Neuronal stem cell (in vitro differentiated cells): ENCODE results near the gene GPS1.

Source experiments
- DNase-seq: peaks from one replicate; pipeline ENCODE4 v3.0.0-alpha.2; 2013; ENCODE audit warnings: low spot score
- H2AFZ ChIP-seq: one replicate; pipeline ENCODE4 v1.6.1; 2013; ENCODE audit warnings: mild to moderate bottlenecking, low read length, inconsistent platforms
- H2AK5ac ChIP-seq: 2 replicates; pipeline ENCODE4 v1.6.1; 2013; ENCODE audit warnings: low read depth, mild to moderate bottlenecking, inconsistent platforms, low read length, moderate library complexity, mixed read lengths
- H2BK120ac ChIP-seq: 2 replicates; pipeline ENCODE4 v1.6.1; 2013; ENCODE audit warnings: low read depth, mild to moderate bottlenecking, inconsistent platforms, low read length, moderate library complexity, mixed read lengths
- H2BK12ac ChIP-seq: one replicate; pipeline ENCODE4 v1.6.1; 2013; ENCODE audit warnings: low read length, inconsistent platforms
- H2BK15ac ChIP-seq: 2 replicates; pipeline ENCODE4 v1.6.1; 2013; ENCODE audit warnings: mild to moderate bottlenecking, low read length, inconsistent platforms, mixed read lengths
- H2BK5ac ChIP-seq: one replicate; pipeline ENCODE4 v1.6.1; 2013; ENCODE audit warnings: inconsistent platforms, mild to moderate bottlenecking, low read length, moderate library complexity
- H3K14ac ChIP-seq: one replicate; pipeline ENCODE4 v1.6.1; 2013; ENCODE audit warnings: low read length, inconsistent platforms
- H3K18ac ChIP-seq: 2 replicates; pipeline ENCODE4 v1.6.1; 2013; ENCODE audit warnings: low read length, inconsistent platforms
- H3K23ac ChIP-seq: 2 replicates; pipeline ENCODE4 v1.6.1; 2013; ENCODE audit warnings: low read depth, mild to moderate bottlenecking, mixed read lengths, low read length, inconsistent platforms; ENCODE audit not compliant: poor library complexity
- H3K27ac ChIP-seq: replicated peaks from 3 replicates; pipeline ENCODE4 v1.5.1; 2013; ENCODE audit warnings: low read length, inconsistent platforms
- H3K27me3 ChIP-seq, 3 experiments: 2 replicates each; pipeline ENCODE4 v1.6.1; 2013; ENCODE audit warnings: low read length in 3 of 3, mild to moderate bottlenecking in 2 of 3, inconsistent platforms in 1 of 3, low read depth in 1 of 3, mixed read lengths in 1 of 3, moderate library complexity in 1 of 3; ENCODE audit not compliant: control insufficient read depth in 3 of 3, insufficient read depth in 3 of 3
- H3K36me3 ChIP-seq, 2 donors: replicated peaks in 1 of 2; 2 replicates each; pipeline ENCODE4 v1.6.1; 2013; ENCODE audit warnings: low read length in 2 of 2; ENCODE audit not compliant: control insufficient read depth in 2 of 2, insufficient read depth in 2 of 2
- H3K4ac ChIP-seq: 2 replicates; pipeline ENCODE4 v1.6.1; 2013; ENCODE audit warnings: inconsistent platforms, mild to moderate bottlenecking, low read length, moderate library complexity
- H3K4me1 ChIP-seq, 2 donors: 1 replicate in 1 of 2; 2 replicates in 1 of 2; pipeline ENCODE4 v1.6.1; 2013; ENCODE audit warnings: low read length in 2 of 2, low read depth in 1 of 2; ENCODE audit not compliant: control insufficient read depth in 2 of 2, insufficient read depth in 1 of 2
- H3K4me2 ChIP-seq: one replicate; pipeline ENCODE4 v1.6.1; 2013; ENCODE audit warnings: mild to moderate bottlenecking, low read length, inconsistent platforms; ENCODE audit not compliant: insufficient read depth, poor library complexity, severe bottlenecking
- H3K4me3 ChIP-seq, 2 donors: 2 replicates each; pipeline ENCODE4 v1.5.1; 2013; ENCODE audit warnings: low read length in 2 of 2, mild to moderate bottlenecking in 2 of 2, inconsistent platforms in 1 of 2, moderate library complexity in 1 of 2
- H3K79me1 ChIP-seq: one replicate; pipeline ENCODE4 v1.6.1; 2013; ENCODE audit warnings: low read depth, mild to moderate bottlenecking, inconsistent platforms, low read length, moderate library complexity
- H3K9ac ChIP-seq: one replicate; pipeline ENCODE4 v1.6.1; 2013; ENCODE audit warnings: mild to moderate bottlenecking, low read depth, low read length, inconsistent platforms; ENCODE audit not compliant: poor library complexity
- H3K9me3 ChIP-seq, 2 donors: replicated peaks in 1 of 2; 2 replicates each; pipeline versions ENCODE3 to v1.6.1; 2013; ENCODE audit warnings: low read length in 2 of 2, mild to moderate bottlenecking in 2 of 2, inconsistent platforms in 1 of 2, low read depth in 1 of 2, mixed read lengths in 1 of 2, moderate library complexity in 1 of 2; ENCODE audit not compliant: control insufficient read depth in 2 of 2, insufficient read depth in 1 of 2
- H4K8ac ChIP-seq: one replicate; pipeline ENCODE4 v1.6.1; 2013; ENCODE audit warnings: low read depth, mild to moderate bottlenecking, inconsistent platforms, low read length, moderate library complexity
- H4K91ac ChIP-seq: one replicate; pipeline ENCODE4 v1.6.1; 2013; ENCODE audit warnings: low read length, low read depth, mild to moderate bottlenecking, inconsistent platforms; ENCODE audit not compliant: poor library complexity
- WGBS, 2 donors: extraction: QIAGEN DNeasy Blood & Tissue Kit; methylation state at CpG; one replicate each; pipeline ENCODE4 v1.1.7; 2013; ENCODE audit warnings: missing lambda C conversion rate in 2 of 2, mixed read lengths in 1 of 2; ENCODE audit not compliant: insufficient read length in 2 of 2, insufficient replicate concordance in 1 of 2; ENCODE audit errors: extremely low coverage in 2 of 2; 5-methylcytosine and 5-hydroxymethylcytosine counted together

Gene GPS1

GRCh38 chr17:82091264-82092066, 39.8 kb downstream of the GPS1 start:
- no peak overlapping the region for H2BK120ac ChIP-seq
- peaks cover 6 to 18% of the 10 kb centered on the region in 2 donors for H3K4me1 ChIP-seq
- H3K9ac ChIP-seq: peak overlapping the region; percentile 44
- no peak overlapping the region for H2BK12ac ChIP-seq
- no peaks in the 10 kb centered on the region for H3K27me3 ChIP-seq
- no peak overlapping the region for H3K27ac ChIP-seq
- no peak overlapping the region for H2AFZ ChIP-seq
- H2AK5ac ChIP-seq: no peak overlapping the region
- H3K18ac ChIP-seq: no peak overlapping the region
- H3K4me2 ChIP-seq: no peak overlapping the region
- no peak overlapping the region for H2BK15ac ChIP-seq
- H2BK5ac ChIP-seq: no peak overlapping the region
- no CpG with 5 or more reads among the region's 37 CpGs for WGBS, 2 donors
- no peaks in the 10 kb centered on the region for H3K9me3 ChIP-seq
- H4K91ac ChIP-seq: no peak overlapping the region
- no peak overlapping the region for H3K14ac ChIP-seq
- H3K36me3 ChIP-seq: peaks cover 90 to 99% of the 10 kb centered on the region in 2 donors
- no peak overlapping the region for H3K4ac ChIP-seq
- H4K8ac ChIP-seq: peak overlapping the region; percentile 3
- H3K4me3 ChIP-seq: no peak overlapping the region
- DNase-seq: no peak
- H3K23ac ChIP-seq: peak overlapping the region; percentile 95
- H3K79me1 ChIP-seq: peaks cover 71% of the 10 kb centered on the region

- Histone ChIP-seq H4K91ac (no peak overlapping the region), H3K4me2 (no peak overlapping the region), H3K9ac (no peak overlapping the region), H4K8ac (no peak overlapping the region), H2BK5ac (no peak overlapping the region), H2BK15ac (no peak overlapping the region), H3K79me1 (peaks cover 69% of the 10 kb centered on the region), H2AFZ (no peak overlapping the region), H3K9me3 (no peaks in the 10 kb centered on the region), H2AK5ac (no peak overlapping the region), H2BK12ac (no peak overlapping the region), H2BK120ac (no peak overlapping the region), H3K36me3 (peaks cover 83 to 99% of the 10 kb centered on the region in 2 donors), H3K27me3 (no peaks in the 10 kb centered on the region), H3K27ac (no peak overlapping the region), H3K23ac (no peak overlapping the region), H3K18ac (no peak overlapping the region), H3K14ac (no peak overlapping the region), H3K4me3 (no peak overlapping the region), H3K4me1 (peaks cover 12 to 23% of the 10 kb centered on the region in 2 donors), H3K4ac (no peak overlapping the region)
- WGBS, 2 donors: no CpG with 5 or more reads among the region's 23 CpGs
- no peak for DNase-seq
Measured at GRCh38 chr17:82092094-82092586, 40.4 kb downstream of the GPS1 start.

GRCh38 chr17:82092628-82092994, 40.9 kb downstream of the GPS1 start:
- peaks cover 66% of the 10 kb centered on the region for H3K79me1 ChIP-seq
- no peak overlapping the region for H3K4me3 ChIP-seq
- DNase-seq: no peak
- no peak overlapping the region for H4K8ac ChIP-seq
- no peak overlapping the region for H3K9ac ChIP-seq
- no peak overlapping the region for H2BK12ac ChIP-seq
- H3K36me3 ChIP-seq: peaks cover 78 to 94% of the 10 kb centered on the region in 2 donors
- no peak overlapping the region for H2BK120ac ChIP-seq
- H3K23ac ChIP-seq: no peak overlapping the region
- H3K27me3 ChIP-seq: no peaks in the 10 kb centered on the region
- no CpG with 5 or more reads among the region's 20 CpGs for WGBS, 2 donors
- H2AFZ ChIP-seq: no peak overlapping the region
- no peak overlapping the region for H3K27ac ChIP-seq
- H2BK5ac ChIP-seq: peak overlapping the region; percentile 93
- no peak overlapping the region for H4K91ac ChIP-seq
- no peak overlapping the region for H3K14ac ChIP-seq
- H3K4ac ChIP-seq: no peak overlapping the region
- no peaks in the 10 kb centered on the region for H3K9me3 ChIP-seq
- no peak overlapping the region for H2BK15ac ChIP-seq
- peaks cover 13 to 23% of the 10 kb centered on the region in 2 donors for H3K4me1 ChIP-seq
- no peak overlapping the region for H2AK5ac ChIP-seq
- no peak overlapping the region for H3K18ac ChIP-seq
- H3K4me2 ChIP-seq: no peak overlapping the region

GRCh38 chr17:82092995-82093751, 41.5 kb downstream of the GPS1 start:
- Histone ChIP-seq H3K79me1 (peaks cover 61% of the 10 kb centered on the region), H3K4me3 (peak overlapping the region in 1 of 2 donors; percentile 27), H3K4me1 (peaks cover 13 to 23% of the 10 kb centered on the region in 2 donors), H3K27ac (no peak overlapping the region), H4K91ac (no peak overlapping the region), H3K4ac (no peak overlapping the region), H2BK12ac (peak overlapping the region; percentile 41), H2BK5ac (peak overlapping the region; percentile 93), H3K9ac (peak overlapping the region; percentile 70), H2AFZ (no peak overlapping the region), H3K9me3 (no peaks in the 10 kb centered on the region), H2BK15ac (no peak overlapping the region), H2AK5ac (no peak overlapping the region), H3K18ac (peak overlapping the region; percentile 48), H3K27me3 (no peaks in the 10 kb centered on the region), H3K23ac (peak overlapping the region; percentile 96), H4K8ac (no peak overlapping the region), H3K4me2 (no peak overlapping the region), H3K14ac (peak overlapping the region; percentile 38), H3K36me3 (peaks cover 73 to 89% of the 10 kb centered on the region in 2 donors), H2BK120ac (no peak overlapping the region)
- DNase-seq: no peak
- no CpG with 5 or more reads among the region's 40 CpGs for WGBS, 2 donors
